LNCAP (cell line): ENCODE results near the gene RUNDC1.

ENCODE experiments used
- TF ChIP-seq, protein P1 (sequence below): fragments of 450-650 bp; IDR thresholded peaks from 2 replicates; pipeline ENCODE4 v1.5.1; 2017; ENCODE audit warnings: mild to moderate bottlenecking

RUNDC1 gene

DNA sequence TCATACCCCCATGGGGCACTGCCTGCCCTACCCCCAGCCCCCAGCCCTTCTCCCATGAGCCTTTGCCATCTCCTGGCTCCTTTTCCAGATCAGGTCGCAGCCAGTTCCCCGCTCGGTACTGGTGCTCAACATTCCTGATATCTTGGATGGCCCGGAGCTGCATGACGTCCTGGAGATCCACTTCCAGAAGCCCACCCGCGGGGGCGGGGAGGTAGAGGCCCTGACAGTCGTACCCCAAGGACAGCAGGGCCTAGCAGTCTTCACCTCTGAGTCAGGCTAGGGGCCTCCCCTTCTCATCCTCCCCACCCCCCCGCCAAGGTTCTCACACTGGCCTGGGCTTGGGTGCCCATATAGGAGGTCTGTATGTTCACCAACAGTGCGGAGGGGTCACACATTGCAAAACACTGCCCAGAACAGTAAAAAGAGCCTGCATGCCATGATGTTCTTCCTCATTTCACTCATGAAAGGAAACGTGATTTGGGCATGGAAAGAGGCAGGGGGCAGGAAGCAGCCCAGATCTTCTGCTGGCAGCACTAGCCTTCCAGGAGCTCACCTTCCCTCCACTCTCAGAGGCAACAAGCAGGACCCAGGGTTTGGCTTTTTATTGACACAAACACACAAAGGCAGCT, 33.8 kb downstream of the RUNDC1 start:
- TF ChIP-seq, protein P1, sequence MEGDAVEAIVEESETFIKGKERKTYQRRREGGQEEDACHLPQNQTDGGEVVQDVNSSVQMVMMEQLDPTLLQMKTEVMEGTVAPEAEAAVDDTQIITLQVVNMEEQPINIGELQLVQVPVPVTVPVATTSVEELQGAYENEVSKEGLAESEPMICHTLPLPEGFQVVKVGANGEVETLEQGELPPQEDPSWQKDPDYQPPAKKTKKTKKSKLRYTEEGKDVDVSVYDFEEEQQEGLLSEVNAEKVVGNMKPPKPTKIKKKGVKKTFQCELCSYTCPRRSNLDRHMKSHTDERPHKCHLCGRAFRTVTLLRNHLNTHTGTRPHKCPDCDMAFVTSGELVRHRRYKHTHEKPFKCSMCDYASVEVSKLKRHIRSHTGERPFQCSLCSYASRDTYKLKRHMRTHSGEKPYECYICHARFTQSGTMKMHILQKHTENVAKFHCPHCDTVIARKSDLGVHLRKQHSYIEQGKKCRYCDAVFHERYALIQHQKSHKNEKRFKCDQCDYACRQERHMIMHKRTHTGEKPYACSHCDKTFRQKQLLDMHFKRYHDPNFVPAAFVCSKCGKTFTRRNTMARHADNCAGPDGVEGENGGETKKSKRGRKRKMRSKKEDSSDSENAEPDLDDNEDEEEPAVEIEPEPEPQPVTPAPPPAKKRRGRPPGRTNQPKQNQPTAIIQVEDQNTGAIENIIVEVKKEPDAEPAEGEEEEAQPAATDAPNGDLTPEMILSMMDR = no peak

DNA sequence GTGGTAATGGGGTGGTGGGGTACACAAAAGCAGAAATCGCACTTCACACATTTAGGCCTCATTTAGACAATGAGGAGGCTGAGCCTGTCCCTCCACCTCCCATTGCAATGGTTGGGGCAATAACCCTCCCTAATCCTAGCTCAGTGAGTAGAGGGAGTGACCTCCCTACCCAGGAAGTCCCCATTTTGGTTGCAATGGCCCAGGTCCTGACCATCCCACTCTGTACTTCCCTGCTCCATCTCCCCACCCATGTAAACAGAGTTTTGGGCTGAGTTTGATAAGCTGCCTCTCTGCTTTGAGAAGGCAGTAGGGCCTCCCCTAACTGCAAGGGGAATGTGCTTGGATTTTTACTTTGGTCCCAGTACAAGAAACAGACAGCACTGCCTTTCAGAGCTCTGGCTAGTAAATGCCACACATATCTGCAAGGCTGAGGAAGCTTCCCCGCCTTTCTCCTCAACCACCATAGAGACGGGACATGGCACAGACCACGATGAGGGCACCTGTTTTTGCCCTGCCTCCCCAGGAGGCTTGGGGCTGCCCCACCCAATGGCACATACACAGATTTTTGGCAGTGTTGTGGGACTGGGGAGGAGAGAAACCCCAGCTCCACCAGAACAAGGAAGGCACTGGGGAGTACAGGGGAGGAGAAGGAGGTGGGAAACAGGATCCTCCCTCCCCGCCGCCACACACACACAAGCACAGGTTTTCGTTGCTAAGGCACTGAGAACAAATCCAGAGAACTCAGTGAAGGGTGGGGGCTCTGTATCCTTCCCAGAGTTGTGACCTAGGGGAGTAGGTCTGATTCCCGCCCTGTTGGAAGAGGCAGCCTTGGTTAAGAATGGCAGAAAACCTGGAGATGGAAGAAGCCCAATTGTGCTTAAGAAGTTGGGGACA, 34.5 kb downstream of the RUNDC1 start:
- TF ChIP-seq, protein P1 = no peak

DNA sequence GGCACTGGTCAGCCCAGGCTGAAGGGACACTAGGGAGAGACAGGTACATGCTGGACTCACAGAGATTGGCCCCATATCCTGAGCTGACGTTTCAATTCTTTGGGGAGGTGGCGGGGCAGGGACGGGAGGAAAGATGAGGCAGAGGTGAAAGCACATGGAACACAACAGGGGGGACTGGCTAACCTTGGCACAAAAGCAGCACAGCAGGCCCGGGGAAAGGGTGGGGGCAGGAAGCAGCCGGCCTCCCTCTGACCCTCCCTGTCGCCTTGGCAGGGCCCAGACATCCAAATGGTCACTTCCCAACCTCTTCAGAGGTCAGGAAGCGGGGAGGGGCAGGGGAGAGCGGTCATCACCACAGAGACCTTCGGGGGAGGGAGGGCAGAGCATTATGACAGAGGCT, 35.2 kb downstream of the RUNDC1 start:
- TF ChIP-seq, protein P1 = no peak

DNA sequence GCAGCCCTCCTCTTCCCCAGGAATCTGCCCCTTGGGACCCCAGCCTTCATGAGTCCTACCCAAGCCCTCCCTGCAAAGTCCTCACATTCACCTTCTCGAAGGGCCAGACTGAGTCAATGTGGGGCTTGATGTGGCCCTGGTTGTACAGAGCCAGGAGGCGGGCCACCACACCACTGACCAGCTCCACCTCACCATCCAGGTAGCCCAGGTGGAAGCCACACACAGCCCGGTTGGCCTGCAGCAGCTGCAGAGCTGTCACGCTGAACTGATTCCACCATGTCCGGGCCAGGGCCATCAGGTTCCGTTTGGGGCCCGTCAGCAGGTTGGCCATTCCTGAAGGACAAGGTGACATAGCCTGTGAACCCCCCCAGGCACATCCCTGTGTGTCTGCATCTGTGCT, 35.9 kb downstream of the RUNDC1 start:
- TF ChIP-seq, protein P1 = no peak

DNA sequence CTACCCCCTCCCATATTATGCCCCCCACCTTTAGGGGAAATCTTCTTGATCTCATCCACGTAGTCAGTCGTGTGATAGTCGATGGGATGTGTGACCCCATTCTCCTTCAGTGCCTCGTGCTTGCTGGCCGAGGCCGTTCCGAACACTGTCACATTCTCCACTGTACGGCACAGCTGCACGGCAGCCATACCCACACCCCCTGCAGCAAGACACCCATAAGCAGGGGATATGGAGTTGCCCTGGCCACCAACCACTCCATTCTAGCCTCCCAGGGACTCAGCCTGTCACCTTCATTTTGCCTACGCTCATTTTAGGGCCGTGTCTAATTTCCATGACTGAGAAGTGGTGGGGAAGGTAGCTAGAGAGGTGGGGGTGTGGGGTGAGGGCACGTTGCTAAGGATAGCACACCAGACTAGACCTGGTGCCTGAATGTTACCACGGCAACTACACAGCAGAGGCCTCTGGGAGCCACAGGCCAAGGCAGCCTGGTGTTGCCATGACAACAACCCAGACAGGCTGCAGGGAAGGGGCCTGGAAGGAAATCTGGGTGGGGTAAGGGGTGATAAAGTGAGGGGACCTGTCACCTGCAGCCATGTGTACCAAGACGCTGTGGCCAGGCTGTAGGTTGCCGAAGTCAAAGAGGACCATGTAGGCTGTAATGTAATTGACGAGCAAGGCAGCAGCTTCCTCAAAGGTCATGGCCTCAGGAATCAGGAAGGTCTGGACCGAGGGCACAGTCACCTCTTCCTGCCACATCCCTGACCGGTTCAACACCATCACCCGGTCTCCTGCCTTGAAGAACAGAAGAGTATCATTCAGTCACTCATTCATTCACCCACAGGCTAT, 37.9 kb downstream of the RUNDC1 start:
- TF ChIP-seq, protein P1 = no peak

DNA sequence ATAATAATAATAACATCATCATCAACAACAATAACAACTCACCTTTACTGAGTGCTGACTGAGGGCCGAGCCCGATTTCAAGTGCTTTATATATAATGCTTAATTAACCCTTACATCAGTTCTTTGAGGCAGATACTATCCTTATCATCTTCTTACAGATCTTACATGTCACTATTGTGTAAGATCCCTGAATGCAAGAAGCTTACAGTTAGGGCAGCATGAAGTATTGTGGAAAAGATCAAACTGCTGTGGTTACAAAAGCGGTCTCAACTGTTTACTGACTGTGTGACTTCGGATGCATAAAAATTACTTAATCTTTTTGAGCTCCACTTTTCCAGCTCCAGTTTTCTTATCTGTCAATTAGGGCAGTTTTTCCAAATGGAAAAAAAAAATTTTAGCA, 38.6 kb downstream of the RUNDC1 start:
- TF ChIP-seq, protein P1 = no peak

DNA sequence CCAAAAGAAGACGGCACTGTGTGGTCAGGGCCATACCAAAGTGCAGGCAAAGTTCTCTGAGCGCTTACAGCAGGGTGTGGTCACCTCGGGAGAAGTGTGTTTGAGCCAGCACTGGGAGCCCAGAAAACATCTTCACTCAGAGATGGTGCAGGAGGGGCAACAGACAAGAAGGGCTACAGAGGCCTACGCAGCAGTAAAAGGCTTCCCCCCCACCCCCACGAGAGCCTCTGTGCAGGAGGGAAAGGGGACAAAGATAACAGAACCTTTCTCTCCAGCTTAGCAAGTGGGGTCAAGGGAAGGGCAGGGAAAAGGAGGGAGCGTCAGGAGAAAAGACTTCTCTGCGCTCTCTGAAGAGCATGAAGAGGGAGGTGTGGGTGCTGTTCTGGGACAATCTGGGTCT, 39.1 kb downstream of the RUNDC1 start:
- TF ChIP-seq, protein P1 = no peak
